RWPE2 (cell line): ENCODE measurements around the gene ISG20L2.

Experiments
- ATAC-seq: fragments of 200-7000 bp; cut with Tn5 transposase; 3 replicates; pipeline ENCODE4 v1.9.1; 2021; ENCODE audit warnings: low read depth
- DNase-seq: peaks from one replicate; pipeline ENCODE4 v3.0.0-alpha.2; 2020; ENCODE audit warnings: low spot score
- H3K27ac ChIP-seq: fragments of 450-650 bp; 2 replicates; pipeline ENCODE4 v1.5.1; 2017; ENCODE audit warnings: mild to moderate bottlenecking; ENCODE audit not compliant: poor library complexity, severe bottlenecking
- H3K27me3 ChIP-seq: fragments of 250-450 bp; sonication (Bioruptor Pico); 2 replicates; pipeline ENCODE4 v1.5.1; 2021; ENCODE audit warnings: mild to moderate bottlenecking, moderate library complexity; ENCODE audit not compliant: insufficient read depth, poor library complexity, severe bottlenecking
- H3K36me3 ChIP-seq: fragments of 250-450 bp; sonication (Bioruptor Pico); 2 replicates; pipeline ENCODE4 v1.5.1; 2020; ENCODE audit warnings: low read depth, mild to moderate bottlenecking, moderate library complexity
- H3K4me1 ChIP-seq: fragments of 250-450 bp; sonication (Bioruptor Pico); 2 replicates; pipeline ENCODE4 v1.5.1; 2021; ENCODE audit warnings: mild to moderate bottlenecking, moderate library complexity; ENCODE audit not compliant: insufficient read depth, poor library complexity, severe bottlenecking
- H3K4me3 ChIP-seq: fragments of 250-450 bp; sonication (Bioruptor Pico); 2 replicates; pipeline ENCODE4 v1.5.1; 2021; ENCODE audit warnings: mild to moderate bottlenecking, moderate library complexity; ENCODE audit not compliant: severe bottlenecking
- H3K9me3 ChIP-seq: fragments of 250-450 bp; sonication (Bioruptor Pico); 2 replicates; pipeline ENCODE4 v1.5.1; 2021; ENCODE audit warnings: mild to moderate bottlenecking, moderate library complexity; ENCODE audit not compliant: severe bottlenecking
- CTCF ChIP-seq: fragments of 450-650 bp; IDR thresholded peaks from one replicate; pipeline ENCODE4 v1.5.1; 2017; ENCODE audit warnings: mild to moderate bottlenecking, moderate library complexity; ENCODE audit not compliant: poor library complexity, severe bottlenecking

The ISG20L2 gene

GRCh38 chr1:156693848-156694689 lies 34.5 kb downstream of the ISG20L2 start:
- no peak overlapping the region for H3K4me3 ChIP-seq
- DNase-seq (peak; percentile 52), ATAC-seq (0 out of 3 replicates have a peak, but pooled peaks have one; percentile 9)
- peak overlapping the region; percentile 26 for H3K27ac ChIP-seq
- H3K27me3 ChIP-seq = no peaks in the 10 kb centered on the region
- H3K9me3 ChIP-seq = no peaks in the 10 kb centered on the region
- peaks cover 42% of the 10 kb centered on the region for H3K4me1 ChIP-seq
- H3K36me3 ChIP-seq = no peaks in the 10 kb centered on the region
- TF ChIP-seq CTCF = no peak

GRCh38 chr1:156692925-156693847 lies 35.4 kb downstream of the ISG20L2 start:
- peak overlapping the region; percentile 31 for H3K27ac ChIP-seq

GRCh38 chr1:156692441-156692924 lies 36.1 kb downstream of the ISG20L2 start:
- no peaks in the 10 kb centered on the region for H3K27me3 ChIP-seq
- peak; percentile 2 for ATAC-seq
- H3K36me3 ChIP-seq = no peaks in the 10 kb centered on the region
- peaks cover 44% of the 10 kb centered on the region for H3K4me1 ChIP-seq
- no peaks in the 10 kb centered on the region for H3K9me3 ChIP-seq
- peak overlapping the region; percentile 31 for H3K27ac ChIP-seq
- no peak overlapping the region for H3K4me3 ChIP-seq
- DNase-seq = no peak
- no peak for TF ChIP-seq CTCF

More at GRCh38 chr1:156692925-156693847, 35.4 kb downstream of the ISG20L2 start:
- H3K4me1 ChIP-seq = peaks cover 44% of the 10 kb centered on the region
- no peak overlapping the region for H3K4me3 ChIP-seq
- DNase-seq = peak; percentile 82
- no peaks in the 10 kb centered on the region for H3K36me3 ChIP-seq
- peak; percentile 44 for ATAC-seq
- no peak for TF ChIP-seq CTCF
- no peaks in the 10 kb centered on the region for H3K9me3 ChIP-seq
- no peaks in the 10 kb centered on the region for H3K27me3 ChIP-seq

GRCh38 chr1:156691665-156692440 lies 36.7 kb downstream of the ISG20L2 start:
- DNase-seq (no peak), ATAC-seq (peak; percentile 58)
- Histone ChIP-seq H3K4me3 (no peak overlapping the region), H3K27me3 (no peaks in the 10 kb centered on the region), H3K9me3 (no peaks in the 10 kb centered on the region), H3K4me1 (peaks cover 44% of the 10 kb centered on the region), H3K27ac (peak overlapping the region; percentile 31), H3K36me3 (no peaks in the 10 kb centered on the region)
- no peak for TF ChIP-seq CTCF
